SU-DHL-6 (cell line): ENCODE measurements around the gene PCBP2.

Experiments
- H2AFZ ChIP-seq: fragments of 200-600 bp; sonication (generic); 2 replicates; pipeline ENCODE4 v1.6.1; 2014; ENCODE audit warnings: low read depth, mild to moderate bottlenecking, moderate library complexity, mixed read lengths, antibody characterized with exemption, low read length; ENCODE audit not compliant: severe bottlenecking
- H3F3A ChIP-seq: fragments of 200-600 bp; shearing (Covaris generic); 2 replicates; pipeline ENCODE4 v1.6.0; 2016; ENCODE audit warnings: antibody characterized with exemption, mild to moderate bottlenecking; ENCODE audit not compliant: insufficient read depth
- H3K27ac ChIP-seq: fragments of 200-600 bp; sonication (generic); 2 replicates; pipeline ENCODE4 v1.5.1; 2016; ENCODE audit warnings: low read depth, mild to moderate bottlenecking, low read length, moderate library complexity, mixed read lengths
- H3K27me3 ChIP-seq: fragments of 200-600 bp; sonication (generic), shearing (Covaris generic); 2 replicates; pipeline ENCODE4 v1.6.0; 2014; ENCODE audit warnings: mild to moderate bottlenecking, low read length
- H3K36me3 ChIP-seq: fragments of 200-600 bp; sonication (generic); 2 replicates; pipeline ENCODE4 v1.6.1; 2014; ENCODE audit warnings: mild to moderate bottlenecking, low read length, mixed read lengths
- H3K4me2 ChIP-seq: fragments of 300-600, 200-600 bp; shearing (Covaris generic), sonication (generic); 2 replicates; pipeline ENCODE4 v1.6.0; 2014; ENCODE audit warnings: low read length, low read depth, mild to moderate bottlenecking; ENCODE audit not compliant: poor library complexity, severe bottlenecking
- H3K4me3 ChIP-seq: fragments of 200-600 bp; sonication (generic); 2 replicates; pipeline ENCODE4 v1.5.1; 2014; ENCODE audit warnings: antibody characterized with exemption, low read length, mild to moderate bottlenecking, mixed read lengths; ENCODE audit not compliant: insufficient read depth, poor library complexity, severe bottlenecking
- H3K79me2 ChIP-seq: fragments of 200-600 bp; sonication (generic); 2 replicates; pipeline ENCODE4 v1.6.1; 2014; ENCODE audit warnings: mild to moderate bottlenecking, low read length, moderate library complexity; ENCODE audit not compliant: insufficient read depth
- H3K9ac ChIP-seq: fragments of 200-600 bp; sonication (generic); 2 replicates; pipeline ENCODE4 v1.7.0; 2014; ENCODE audit warnings: mild to moderate bottlenecking, low read length
- H3K9me2 ChIP-seq: fragments of 200-600 bp; sonication (generic); replicated peaks from 2 replicates; pipeline ENCODE4 v1.6.1; 2014; ENCODE audit warnings: low read length; ENCODE audit not compliant: insufficient read depth
- H3K9me3 ChIP-seq: fragments of 200-600 bp; sonication (generic); 2 replicates; pipeline ENCODE4 v1.6.1; 2014; ENCODE audit warnings: low read length, mixed read lengths; ENCODE audit not compliant: insufficient read depth
- H4K20me1 ChIP-seq: fragments of 200-600 bp; sonication (generic); 2 replicates; pipeline ENCODE4 v1.6.1; 2014; ENCODE audit warnings: low read depth, mild to moderate bottlenecking, antibody characterized with exemption, low read length, moderate library complexity, mixed read lengths
- EZH2phosphoT487 ChIP-seq: fragments of 200-600 bp; sonication (generic), shearing (Covaris generic); conservative IDR thresholded peaks from 2 replicates; pipeline ENCODE4 v1.6.1; 2018; ENCODE audit warnings: mild to moderate bottlenecking, antibody characterized with exemption, low read length, moderate library complexity, mixed read lengths
- TF ChIP-seq, protein P1 (sequence below): fragments of 200-600 bp; sonication (generic); IDR thresholded peaks from one replicate; pipeline ENCODE4 v1.5.1; 2017; ENCODE audit warnings: antibody characterized with exemption, mild to moderate bottlenecking, low read length, moderate library complexity; ENCODE audit not compliant: insufficient read depth, poor library complexity, severe bottlenecking

The PCBP2 gene

GRCh38 chr12:53464685-53465418 lies 12.9 kb downstream of the PCBP2 start:
- no peaks in the 10 kb centered on the region for H3K9me2 ChIP-seq
- peaks cover 35% of the 10 kb centered on the region; the same call in 1 of the 2 replicates for H4K20me1 ChIP-seq
- H3K4me3 ChIP-seq: no peak overlapping the region
- H3K4me2 ChIP-seq: no peak overlapping the region
- no peaks in the 10 kb centered on the region for H3K9me3 ChIP-seq
- H3K27ac ChIP-seq: no peak overlapping the region
- peaks cover 27% of the 10 kb centered on the region for H3F3A ChIP-seq
- H2AFZ ChIP-seq: no peak overlapping the region
- no peaks in the 10 kb centered on the region for H3K27me3 ChIP-seq
- H3K79me2 ChIP-seq: peaks cover 48% of the 10 kb centered on the region
- H3K36me3 ChIP-seq: peaks cover 89% of the 10 kb centered on the region
- TF ChIP-seq EZH2phosphoT487: no peak
- TF ChIP-seq, protein P1, sequence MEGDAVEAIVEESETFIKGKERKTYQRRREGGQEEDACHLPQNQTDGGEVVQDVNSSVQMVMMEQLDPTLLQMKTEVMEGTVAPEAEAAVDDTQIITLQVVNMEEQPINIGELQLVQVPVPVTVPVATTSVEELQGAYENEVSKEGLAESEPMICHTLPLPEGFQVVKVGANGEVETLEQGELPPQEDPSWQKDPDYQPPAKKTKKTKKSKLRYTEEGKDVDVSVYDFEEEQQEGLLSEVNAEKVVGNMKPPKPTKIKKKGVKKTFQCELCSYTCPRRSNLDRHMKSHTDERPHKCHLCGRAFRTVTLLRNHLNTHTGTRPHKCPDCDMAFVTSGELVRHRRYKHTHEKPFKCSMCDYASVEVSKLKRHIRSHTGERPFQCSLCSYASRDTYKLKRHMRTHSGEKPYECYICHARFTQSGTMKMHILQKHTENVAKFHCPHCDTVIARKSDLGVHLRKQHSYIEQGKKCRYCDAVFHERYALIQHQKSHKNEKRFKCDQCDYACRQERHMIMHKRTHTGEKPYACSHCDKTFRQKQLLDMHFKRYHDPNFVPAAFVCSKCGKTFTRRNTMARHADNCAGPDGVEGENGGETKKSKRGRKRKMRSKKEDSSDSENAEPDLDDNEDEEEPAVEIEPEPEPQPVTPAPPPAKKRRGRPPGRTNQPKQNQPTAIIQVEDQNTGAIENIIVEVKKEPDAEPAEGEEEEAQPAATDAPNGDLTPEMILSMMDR: no peak
- no peak overlapping the region for H3K9ac ChIP-seq

DNA sequence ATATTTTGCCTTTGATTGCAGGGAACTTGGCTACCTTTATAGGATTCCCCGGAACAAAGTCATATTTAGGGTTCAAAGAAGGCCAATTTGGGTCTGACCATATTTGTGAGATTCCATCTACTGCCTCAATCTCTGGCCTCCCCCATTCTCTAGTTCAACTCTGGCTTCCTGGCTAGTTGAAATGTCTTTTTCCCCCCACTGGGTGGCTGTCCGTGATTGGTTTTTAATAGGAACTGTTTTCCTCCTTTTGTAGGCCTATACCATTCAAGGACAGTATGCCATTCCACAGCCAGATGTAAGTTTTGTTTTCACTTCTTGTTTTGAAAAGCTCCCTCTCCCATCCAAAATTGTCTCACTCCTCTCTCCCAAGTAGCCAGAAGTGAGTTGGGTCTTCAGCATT lies 13.8 kb downstream of the PCBP2 start:
- no peak overlapping the region for H3K4me2 ChIP-seq
- no peaks in the 10 kb centered on the region for H3K9me3 ChIP-seq
- no peak overlapping the region for H3K4me3 ChIP-seq
- H3K79me2 ChIP-seq: peaks cover 41% of the 10 kb centered on the region
- no peak for TF ChIP-seq EZH2phosphoT487
- TF ChIP-seq, protein P1: no peak
- no peak overlapping the region for H3K27ac ChIP-seq
- peaks cover 27% of the 10 kb centered on the region; the same call in 1 of the 2 replicates for H4K20me1 ChIP-seq
- peaks cover 28% of the 10 kb centered on the region for H3F3A ChIP-seq
- no peak overlapping the region for H2AFZ ChIP-seq
- no peak overlapping the region for H3K9ac ChIP-seq
- H3K9me2 ChIP-seq: no peaks in the 10 kb centered on the region
- H3K36me3 ChIP-seq: peaks cover 84% of the 10 kb centered on the region
- H3K27me3 ChIP-seq: no peaks in the 10 kb centered on the region

GRCh38 chr12:53466640-53467039 lies 14.7 kb downstream of the PCBP2 start:
- H4K20me1 ChIP-seq: peaks cover 20% of the 10 kb centered on the region; the same call in 1 of the 2 replicates
- H3F3A ChIP-seq: peaks cover 21% of the 10 kb centered on the region
- H3K4me2 ChIP-seq: no peak overlapping the region
- no peaks in the 10 kb centered on the region for H3K9me2 ChIP-seq
- no peak overlapping the region for H3K27ac ChIP-seq
- no peaks in the 10 kb centered on the region for H3K27me3 ChIP-seq
- no peak overlapping the region for H3K4me3 ChIP-seq
- H2AFZ ChIP-seq: no peak overlapping the region
- H3K79me2 ChIP-seq: peaks cover 33% of the 10 kb centered on the region
- TF ChIP-seq, protein P1: no peak
- TF ChIP-seq EZH2phosphoT487: no peak
- H3K9ac ChIP-seq: no peak overlapping the region
- H3K36me3 ChIP-seq: peaks cover 79% of the 10 kb centered on the region
- H3K9me3 ChIP-seq: no peaks in the 10 kb centered on the region
